KMS-11 (cell line): ENCODE results near the gene MMP11.

ENCODE experiments used
- H2AFZ ChIP-seq: fragments of 200-600 bp; sonication (generic); 2 replicates; pipeline ENCODE4 v1.6.1; 2016; ENCODE audit warnings: antibody characterized with exemption, mixed run types, low read depth
- H3K27ac ChIP-seq: fragments of 200-600 bp; sonication (generic); 2 replicates; pipeline ENCODE4 v1.6.1; 2016; ENCODE audit warnings: mild to moderate bottlenecking, mixed run types
- H3K27me3 ChIP-seq: fragments of 200-600 bp; sonication (generic); 2 replicates; pipeline ENCODE4 v1.6.1; 2017; ENCODE audit warnings: mild to moderate bottlenecking, low read depth, mixed run types, moderate library complexity; ENCODE audit not compliant: insufficient read depth
- H3K36me3 ChIP-seq: fragments of 200-600 bp; sonication (generic); 2 replicates; pipeline ENCODE4 v1.6.1; 2017; ENCODE audit warnings: mild to moderate bottlenecking, mixed run types; ENCODE audit not compliant: insufficient read depth
- H3K4me1 ChIP-seq: fragments of 200-600 bp; sonication (generic); 2 replicates; pipeline ENCODE4 v1.6.1; 2016; ENCODE audit warnings: mild to moderate bottlenecking, low read depth, mixed run types; ENCODE audit not compliant: poor library complexity, severe bottlenecking
- H3K4me2 ChIP-seq: fragments of 200-600 bp; sonication (generic); 2 replicates; pipeline ENCODE4 v1.7.0; 2016; ENCODE audit warnings: mild to moderate bottlenecking, mixed run types
- H3K4me3 ChIP-seq: fragments of 200-600 bp; sonication (generic); IDR thresholded peaks from 2 replicates; pipeline ENCODE4 v1.6.1; 2017; ENCODE audit warnings: low read depth, low read length, mixed read lengths; ENCODE audit not compliant: insufficient read depth
- H3K79me2 ChIP-seq: fragments of 200-600 bp; sonication (generic); 2 replicates; pipeline ENCODE4 v1.6.1; 2016; ENCODE audit warnings: low read depth, mixed run types; ENCODE audit not compliant: insufficient read depth
- H3K9ac ChIP-seq: fragments of 200-600 bp; sonication (generic); 2 replicates; pipeline ENCODE4 v1.6.1; 2016; ENCODE audit warnings: mild to moderate bottlenecking, mixed run types
- H4K20me1 ChIP-seq: fragments of 200-600 bp; sonication (generic); 2 replicates; pipeline ENCODE4 v1.6.1; 2016; ENCODE audit warnings: mild to moderate bottlenecking, mixed run types; ENCODE audit not compliant: insufficient read depth
- TF ChIP-seq, protein P1 (sequence below): fragments of 200-600 bp; sonication (generic); conservative IDR thresholded peaks from 2 replicates; pipeline ENCODE4 v1.6.1; 2017; ENCODE audit warnings: low read depth, mild to moderate bottlenecking, antibody characterized with exemption, low read length, moderate library complexity, mixed read lengths

Gene MMP11

DNA sequence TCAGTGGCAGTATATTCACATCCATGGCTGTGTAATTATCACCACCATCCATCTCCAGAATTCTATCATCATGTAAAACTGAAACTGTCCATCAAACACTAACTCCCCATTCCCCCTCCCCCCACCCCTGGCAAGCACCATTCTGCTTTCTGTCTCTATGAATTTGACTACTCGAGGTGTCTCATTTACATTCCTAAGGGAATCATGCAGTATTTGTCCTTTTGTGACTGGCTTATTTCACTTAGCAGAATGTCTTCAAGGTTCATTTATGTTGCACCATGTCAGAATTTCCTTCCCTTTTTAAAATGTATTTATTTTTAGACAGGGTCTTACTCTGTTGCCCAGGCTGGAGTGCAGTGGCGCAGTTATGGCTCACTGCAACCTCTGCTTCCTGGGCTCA, 45.9 kb downstream of the MMP11 start:
- TF ChIP-seq, protein P1, sequence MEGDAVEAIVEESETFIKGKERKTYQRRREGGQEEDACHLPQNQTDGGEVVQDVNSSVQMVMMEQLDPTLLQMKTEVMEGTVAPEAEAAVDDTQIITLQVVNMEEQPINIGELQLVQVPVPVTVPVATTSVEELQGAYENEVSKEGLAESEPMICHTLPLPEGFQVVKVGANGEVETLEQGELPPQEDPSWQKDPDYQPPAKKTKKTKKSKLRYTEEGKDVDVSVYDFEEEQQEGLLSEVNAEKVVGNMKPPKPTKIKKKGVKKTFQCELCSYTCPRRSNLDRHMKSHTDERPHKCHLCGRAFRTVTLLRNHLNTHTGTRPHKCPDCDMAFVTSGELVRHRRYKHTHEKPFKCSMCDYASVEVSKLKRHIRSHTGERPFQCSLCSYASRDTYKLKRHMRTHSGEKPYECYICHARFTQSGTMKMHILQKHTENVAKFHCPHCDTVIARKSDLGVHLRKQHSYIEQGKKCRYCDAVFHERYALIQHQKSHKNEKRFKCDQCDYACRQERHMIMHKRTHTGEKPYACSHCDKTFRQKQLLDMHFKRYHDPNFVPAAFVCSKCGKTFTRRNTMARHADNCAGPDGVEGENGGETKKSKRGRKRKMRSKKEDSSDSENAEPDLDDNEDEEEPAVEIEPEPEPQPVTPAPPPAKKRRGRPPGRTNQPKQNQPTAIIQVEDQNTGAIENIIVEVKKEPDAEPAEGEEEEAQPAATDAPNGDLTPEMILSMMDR = no peak
- no peak overlapping the region for H3K9ac ChIP-seq
- no peak overlapping the region for H3K4me3 ChIP-seq
- no peaks in the 10 kb centered on the region for H3K79me2 ChIP-seq
- no peaks in the 10 kb centered on the region for H3K27me3 ChIP-seq
- H3K4me2 ChIP-seq = no peak overlapping the region
- H3K36me3 ChIP-seq = no peaks in the 10 kb centered on the region
- no peak overlapping the region for H2AFZ ChIP-seq
- H4K20me1 ChIP-seq = no peaks in the 10 kb centered on the region
- no peaks in the 10 kb centered on the region for H3K4me1 ChIP-seq
- no peak overlapping the region for H3K27ac ChIP-seq

DNA sequence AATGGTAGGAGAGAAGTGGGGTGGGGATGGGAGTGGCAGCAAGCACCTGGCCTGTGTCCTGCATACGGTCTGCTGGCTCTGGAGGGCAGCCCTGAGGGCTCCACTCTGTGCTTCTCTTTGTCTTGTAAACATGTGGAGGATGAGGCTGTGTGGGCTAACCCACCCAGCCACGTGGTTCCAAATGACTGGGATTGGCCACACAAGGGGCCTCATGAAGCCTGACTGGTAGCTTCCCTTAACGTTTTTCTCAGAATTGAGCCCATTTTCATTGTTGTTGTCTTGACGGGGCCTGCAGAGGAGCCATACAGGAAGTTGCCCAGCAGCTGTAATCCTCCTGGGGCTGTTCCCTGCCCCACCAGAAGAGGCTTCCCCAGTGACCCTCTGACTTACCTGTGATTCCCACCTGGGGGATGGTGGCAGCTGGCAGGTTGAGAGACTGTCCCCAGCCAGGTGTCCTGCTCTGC, 48.1 kb downstream of the MMP11 start:
- Histone ChIP-seq H3K79me2 (no peaks in the 10 kb centered on the region), H3K27ac (no peak overlapping the region), H3K4me1 (no peaks in the 10 kb centered on the region), H3K4me2 (no peak overlapping the region), H3K27me3 (no peaks in the 10 kb centered on the region), H4K20me1 (no peaks in the 10 kb centered on the region), H2AFZ (no peak overlapping the region), H3K36me3 (no peaks in the 10 kb centered on the region), H3K4me3 (no peak overlapping the region), H3K9ac (no peak overlapping the region)
- TF ChIP-seq, protein P1 = no peak

DNA sequence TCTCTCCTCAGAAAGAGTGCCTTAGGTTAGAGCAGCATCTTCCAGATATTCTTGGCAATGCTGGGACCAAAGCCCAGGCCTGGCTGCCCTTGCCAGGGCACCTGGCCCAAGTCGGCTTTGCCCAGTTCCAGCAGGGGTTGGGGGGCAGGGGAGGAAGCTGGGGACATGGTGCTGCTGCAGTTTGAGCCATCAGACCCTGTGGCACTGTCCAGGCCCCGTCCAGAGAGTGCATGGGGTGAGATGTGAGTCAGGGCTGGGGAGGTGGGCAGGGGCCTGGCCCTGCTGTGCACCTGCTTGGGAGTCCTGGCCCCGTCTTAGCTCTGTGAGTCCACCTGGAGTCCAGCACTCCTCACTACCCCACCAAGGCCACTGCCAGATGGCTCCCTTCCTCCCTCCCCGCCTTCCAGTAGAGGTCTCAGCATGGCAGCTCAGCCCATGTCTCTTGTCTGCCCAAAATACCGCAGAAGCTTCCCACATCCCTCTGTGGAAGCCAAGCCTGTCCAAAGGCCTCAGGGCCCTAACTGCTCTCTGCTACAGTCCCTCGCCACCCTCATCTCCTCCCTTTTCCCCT, 49.5 kb downstream of the MMP11 start:
- Histone ChIP-seq H3K4me3 (no peak overlapping the region), H3K4me1 (no peaks in the 10 kb centered on the region), H4K20me1 (no peaks in the 10 kb centered on the region), H3K36me3 (no peaks in the 10 kb centered on the region), H2AFZ (no peak overlapping the region), H3K4me2 (no peak overlapping the region), H3K79me2 (no peaks in the 10 kb centered on the region), H3K9ac (no peak overlapping the region), H3K27me3 (no peaks in the 10 kb centered on the region), H3K27ac (no peak overlapping the region)
- TF ChIP-seq, protein P1 = no peak

DNA sequence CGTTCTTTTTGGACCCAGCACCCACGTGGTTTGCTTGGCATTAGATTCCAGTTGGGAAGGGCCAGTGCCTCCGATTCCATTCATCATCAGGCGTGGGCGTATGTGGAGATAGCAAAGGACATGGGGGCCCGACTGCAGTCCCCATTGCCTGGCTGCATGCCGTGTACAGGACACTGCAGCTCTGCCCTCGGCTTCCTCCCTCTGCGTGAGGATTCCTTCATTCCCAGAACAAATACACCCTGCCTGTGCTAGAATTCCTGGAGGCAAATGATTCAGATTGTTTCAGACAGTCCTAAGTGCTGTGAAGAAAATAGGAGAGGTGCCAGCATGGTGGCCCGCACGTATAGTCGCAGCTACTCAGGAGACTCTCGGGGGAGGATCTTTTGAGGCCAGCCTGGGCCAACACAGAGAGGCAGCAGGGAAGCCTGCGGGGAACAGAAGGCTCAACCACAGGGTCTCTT, 50.7 kb downstream of the MMP11 start:
- no peaks in the 10 kb centered on the region for H3K79me2 ChIP-seq
- no peaks in the 10 kb centered on the region for H3K36me3 ChIP-seq
- no peak overlapping the region for H2AFZ ChIP-seq
- no peaks in the 10 kb centered on the region for H3K4me1 ChIP-seq
- no peak overlapping the region for H3K4me3 ChIP-seq
- TF ChIP-seq, protein P1 = no peak
- H4K20me1 ChIP-seq = no peaks in the 10 kb centered on the region
- H3K27me3 ChIP-seq = no peaks in the 10 kb centered on the region
- no peak overlapping the region for H3K9ac ChIP-seq
- H3K4me2 ChIP-seq = no peak overlapping the region
- no peak overlapping the region for H3K27ac ChIP-seq
